HEK293 (cell line): Measurements from ENCODE around the gene FADS3.

ENCODE experiments used
- CTCF ChIA-PET: fragments of 350-600 bp; formaldehyde crosslinking; extraction: SDS; loops from one replicate; lab custom pipeline; 2021; ENCODE audit warnings: antibody characterized with exemption; lab: Yijun Ruan, JAX
- POLR2A ChIA-PET: fragments of 300-600 bp; formaldehyde crosslinking; extraction: SDS; loops from one replicate; lab custom pipeline; 2020; ENCODE audit warnings: antibody characterized with exemption, inconsistent platforms; lab: Yijun Ruan, JAX
- H3K27ac ChIP-seq: fragments of 200-500 bp; sonication (Bioruptor generic); 2 replicates; pipeline ENCODE4 v1.5.1; 2014; ENCODE audit warnings: low read depth, low read length, control low read depth, inconsistent platforms; ENCODE audit errors: extremely low read depth
- H3K36me3 ChIP-seq, 2 experiments: fragments of 200-500 bp in 1 of 2; sonication (Bioruptor generic) in 1 of 2; 1 replicate in 1 of 2; 2 replicates in 1 of 2; pipeline ENCODE4 v1.5.1; 2014 to 2017; ENCODE audit warnings: inconsistent platforms in 2 of 2, low read length in 2 of 2; ENCODE audit not compliant: control insufficient read depth in 2 of 2, insufficient read depth in 1 of 2
- H3K4me1 ChIP-seq: fragments of 200-500 bp; sonication (Bioruptor generic); 2 replicates; pipeline ENCODE4 v1.5.1; 2014; ENCODE audit warnings: mild to moderate bottlenecking, low read length, inconsistent platforms; ENCODE audit not compliant: control insufficient read depth, insufficient read depth
- H3K4me3 ChIP-seq: 2 replicates; pipeline ENCODE4 v1.5.1; 2011; ENCODE audit warnings: low read depth, mild to moderate bottlenecking, control low read depth, low read length, moderate library complexity
- H3K9me3 ChIP-seq: fragments of 200-500 bp; sonication (Bioruptor generic); 2 replicates; pipeline ENCODE4 v1.5.1; 2014; ENCODE audit warnings: low read depth, low read length, inconsistent platforms; ENCODE audit not compliant: control insufficient read depth, insufficient read depth
- FEZF1 ChIP-seq: fragments of 450-650 bp; formaldehyde crosslinking; IDR thresholded peaks from 2 replicates; pipeline ENCODE4 v1.5.1; 2016; ENCODE audit warnings: missing biosample characterization, missing genetic modification characterization
- GLIS1 ChIP-seq: fragments of 450-650 bp; formaldehyde crosslinking; IDR thresholded peaks from 2 replicates; pipeline ENCODE4 v1.5.1; 2016; ENCODE audit warnings: missing biosample characterization, missing genetic modification characterization
- MZF1 ChIP-seq: fragments of 450-650 bp; formaldehyde crosslinking; IDR thresholded peaks from 2 replicates; pipeline ENCODE4 v1.5.1; 2017; ENCODE audit warnings: missing biosample characterization, missing genetic modification characterization, borderline replicate concordance
- SCRT1 ChIP-seq: fragments of 450-650 bp; formaldehyde crosslinking; IDR thresholded peaks from 2 replicates; pipeline ENCODE4 v1.5.1; 2016; ENCODE audit warnings: missing biosample characterization, missing genetic modification characterization, borderline replicate concordance
- SP3 ChIP-seq: fragments of 450-650 bp; formaldehyde crosslinking; IDR thresholded peaks from 2 replicates; pipeline ENCODE4 v1.5.1; 2016; ENCODE audit warnings: missing biosample characterization, missing genetic modification characterization
- SP7 ChIP-seq: fragments of 450-650 bp; formaldehyde crosslinking; IDR thresholded peaks from 2 replicates; pipeline ENCODE4 v1.5.1; 2016; ENCODE audit warnings: missing biosample characterization, missing genetic modification characterization
- TCF7L2 ChIP-seq: IDR thresholded peaks from 2 replicates; pipeline ENCODE4 v1.6.1; 2011; ENCODE audit warnings: low read depth, mild to moderate bottlenecking, inconsistent platforms, low read length, moderate library complexity, borderline replicate concordance
- ZFP3 ChIP-seq: fragments of 450-650 bp; formaldehyde crosslinking; IDR thresholded peaks from 2 replicates; pipeline ENCODE4 v1.5.1; 2016; ENCODE audit warnings: low read depth, missing biosample characterization, missing genetic modification characterization
- ZNF311 ChIP-seq: fragments of 450-650 bp; formaldehyde crosslinking; IDR thresholded peaks from 2 replicates; pipeline ENCODE4 v1.5.1; 2017; ENCODE audit warnings: missing biosample characterization, missing genetic modification characterization, borderline replicate concordance
- ZNF404 ChIP-seq: fragments of 450-650 bp; formaldehyde crosslinking; IDR thresholded peaks from 2 replicates; pipeline ENCODE4 v1.5.1; 2017; ENCODE audit warnings: missing biosample characterization, missing genetic modification characterization
- ZNF473 ChIP-seq: fragments of 450-650 bp; formaldehyde crosslinking; IDR thresholded peaks from 2 replicates; pipeline ENCODE4 v1.5.1; 2017; ENCODE audit warnings: missing biosample characterization, missing genetic modification characterization
- ZNF501 ChIP-seq: fragments of 450-650 bp; formaldehyde crosslinking; IDR thresholded peaks from 2 replicates; pipeline ENCODE4 v1.5.1; 2016; ENCODE audit warnings: missing biosample characterization, missing genetic modification characterization
- ZNF530 ChIP-seq: fragments of 450-650 bp; formaldehyde crosslinking; IDR thresholded peaks from 2 replicates; pipeline ENCODE4 v1.5.1; 2016; ENCODE audit warnings: low read depth, missing biosample characterization, missing genetic modification characterization
- ZNF548 ChIP-seq: fragments of 450-650 bp; formaldehyde crosslinking; IDR thresholded peaks from 2 replicates; pipeline ENCODE4 v1.5.1; 2016; ENCODE audit warnings: missing biosample characterization, missing genetic modification characterization
- TF ChIP-seq, protein P1 (sequence below): fragments of 450-650 bp; formaldehyde crosslinking; optimal IDR thresholded peaks from 2 replicates; pipeline ENCODE3; 2016; ENCODE audit warnings: missing biosample characterization, mild to moderate bottlenecking, missing genetic modification characterization
- TF ChIP-seq, protein P2 (sequence below): fragments of 450-650 bp; formaldehyde crosslinking; IDR thresholded peaks from 2 replicates; pipeline ENCODE4 v1.5.1; 2016; ENCODE audit warnings: missing biosample characterization, missing genetic modification characterization, borderline replicate concordance
- TF ChIP-seq, protein P3 (sequence below): fragments of 450-650 bp; formaldehyde crosslinking; IDR thresholded peaks from 2 replicates; pipeline ENCODE4 v1.5.1; 2016; ENCODE audit warnings: missing biosample characterization, missing genetic modification characterization
- TF ChIP-seq, protein P4 (sequence below): fragments of 450-650 bp; formaldehyde crosslinking; IDR thresholded peaks from 2 replicates; pipeline ENCODE4 v1.5.1; 2016; ENCODE audit warnings: missing biosample characterization, missing genetic modification characterization
- TF ChIP-seq, protein P5 (sequence below): fragments of 450-650 bp; formaldehyde crosslinking; IDR thresholded peaks from 2 replicates; pipeline ENCODE4 v1.5.1; 2016; ENCODE audit warnings: missing biosample characterization, missing genetic modification characterization
- TF ChIP-seq, protein P6 (sequence below): fragments of 450-650 bp; formaldehyde crosslinking; IDR thresholded peaks from 2 replicates; pipeline ENCODE4 v1.5.1; 2016; ENCODE audit warnings: missing biosample characterization, missing genetic modification characterization

FADS3 gene

DNA sequence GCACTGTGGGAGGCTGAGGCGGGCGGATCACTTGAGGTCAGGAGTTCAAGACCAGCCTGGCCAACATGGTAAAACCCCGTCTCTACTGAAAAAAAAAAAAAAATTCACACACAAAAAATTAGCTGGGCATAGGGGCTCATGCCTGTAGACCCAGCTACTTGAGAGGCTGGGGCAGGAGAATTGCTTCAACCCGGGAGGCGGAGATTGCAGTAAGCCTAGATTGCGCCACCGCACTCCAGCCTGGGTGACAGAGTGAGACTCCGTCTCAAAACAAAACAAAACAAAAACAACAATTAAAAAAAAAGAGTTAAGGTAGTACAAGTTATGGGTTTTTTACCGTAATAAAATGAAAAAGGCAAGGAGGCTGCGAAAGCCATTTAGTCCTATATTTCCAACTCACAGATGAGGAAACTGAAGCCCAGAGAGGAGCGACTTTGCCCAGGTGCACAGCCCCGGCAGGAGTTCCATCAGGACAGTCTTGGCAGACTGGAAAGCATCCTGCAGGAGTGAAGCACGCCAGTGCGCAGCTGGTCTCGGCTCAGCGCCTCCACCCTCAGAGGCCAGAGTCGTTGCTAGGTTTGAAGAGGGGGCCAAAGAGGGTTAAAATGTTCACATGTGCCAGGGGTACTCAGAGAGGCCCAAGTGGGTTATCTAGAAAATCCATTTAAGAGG, 3.8 kb upstream of the FADS3 start:
- no peak overlapping the region for H3K4me3 ChIP-seq
- TF ChIP-seq ZNF501 (tag by site-specific recombination) (no peak), ZNF311 (tag by site-specific recombination) (no peak), ZFP3 (tag by site-specific recombination) (no peak), SCRT1 (tag by site-specific recombination) (no peak), FEZF1 (tag by site-specific recombination) (no peak), TCF7L2 (no peak), MZF1 (no peak), SP7 (tag by site-specific recombination) (no peak), ZNF404 (tag by site-specific recombination) (no peak)
- TF ChIP-seq, protein P1, sequence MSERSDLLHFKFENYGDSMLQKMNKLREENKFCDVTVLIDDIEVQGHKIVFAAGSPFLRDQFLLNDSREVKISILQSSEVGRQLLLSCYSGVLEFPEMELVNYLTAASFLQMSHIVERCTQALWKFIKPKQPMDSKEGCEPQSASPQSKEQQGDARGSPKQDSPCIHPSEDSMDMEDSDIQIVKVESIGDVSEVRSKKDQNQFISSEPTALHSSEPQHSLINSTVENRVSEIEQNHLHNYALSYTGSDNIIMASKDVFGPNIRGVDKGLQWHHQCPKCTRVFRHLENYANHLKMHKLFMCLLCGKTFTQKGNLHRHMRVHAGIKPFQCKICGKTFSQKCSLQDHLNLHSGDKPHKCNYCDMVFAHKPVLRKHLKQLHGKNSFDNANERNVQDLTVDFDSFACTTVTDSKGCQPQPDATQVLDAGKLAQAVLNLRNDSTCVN (tag by site-specific recombination) = no peak
- TF ChIP-seq, protein P2, sequence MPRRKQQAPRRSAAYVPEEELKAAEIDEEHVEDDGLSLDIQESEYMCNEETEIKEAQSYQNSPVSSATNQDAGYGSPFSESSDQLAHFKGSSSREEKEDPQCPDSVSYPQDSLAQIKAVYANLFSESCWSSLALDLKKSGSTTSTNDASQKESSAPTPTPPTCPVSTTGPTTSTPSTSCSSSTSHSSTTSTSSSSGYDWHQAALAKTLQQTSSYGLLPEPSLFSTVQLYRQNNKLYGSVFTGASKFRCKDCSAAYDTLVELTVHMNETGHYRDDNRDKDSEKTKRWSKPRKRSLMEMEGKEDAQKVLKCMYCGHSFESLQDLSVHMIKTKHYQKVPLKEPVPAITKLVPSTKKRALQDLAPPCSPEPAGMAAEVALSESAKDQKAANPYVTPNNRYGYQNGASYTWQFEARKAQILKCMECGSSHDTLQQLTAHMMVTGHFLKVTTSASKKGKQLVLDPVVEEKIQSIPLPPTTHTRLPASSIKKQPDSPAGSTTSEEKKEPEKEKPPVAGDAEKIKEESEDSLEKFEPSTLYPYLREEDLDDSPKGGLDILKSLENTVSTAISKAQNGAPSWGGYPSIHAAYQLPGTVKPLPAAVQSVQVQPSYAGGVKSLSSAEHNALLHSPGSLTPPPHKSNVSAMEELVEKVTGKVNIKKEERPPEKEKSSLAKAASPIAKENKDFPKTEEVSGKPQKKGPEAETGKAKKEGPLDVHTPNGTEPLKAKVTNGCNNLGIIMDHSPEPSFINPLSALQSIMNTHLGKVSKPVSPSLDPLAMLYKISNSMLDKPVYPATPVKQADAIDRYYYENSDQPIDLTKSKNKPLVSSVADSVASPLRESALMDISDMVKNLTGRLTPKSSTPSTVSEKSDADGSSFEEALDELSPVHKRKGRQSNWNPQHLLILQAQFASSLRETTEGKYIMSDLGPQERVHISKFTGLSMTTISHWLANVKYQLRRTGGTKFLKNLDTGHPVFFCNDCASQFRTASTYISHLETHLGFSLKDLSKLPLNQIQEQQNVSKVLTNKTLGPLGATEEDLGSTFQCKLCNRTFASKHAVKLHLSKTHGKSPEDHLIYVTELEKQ (tag by site-specific recombination) = no peak
- TF ChIP-seq, protein P3, sequence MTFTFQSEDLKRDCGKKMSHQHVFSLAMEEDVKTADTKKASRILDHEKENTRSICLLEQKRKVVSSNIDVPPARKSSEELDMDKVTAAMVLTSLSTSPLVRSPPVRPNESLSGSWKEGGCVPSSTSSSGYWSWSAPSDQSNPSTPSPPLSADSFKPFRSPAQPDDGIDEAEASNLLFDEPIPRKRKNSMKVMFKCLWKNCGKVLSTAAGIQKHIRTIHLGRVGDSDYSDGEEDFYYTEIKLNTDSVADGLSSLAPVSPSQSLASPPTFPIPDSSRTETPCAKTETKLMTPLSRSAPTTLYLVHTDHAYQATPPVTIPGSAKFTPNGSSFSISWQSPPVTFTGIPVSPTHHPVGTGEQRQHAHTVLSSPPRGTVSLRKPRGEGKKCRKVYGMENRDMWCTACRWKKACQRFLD = no peak
- ChIA-PET CTCF (interaction anchor here (4.9 to 16.2 kb wide), 6 partner anchors 14 to 213 kb away, joined by 24 to 329 read pairs (median 105); partner anchors contain the start of gene BEST1), POLR2A (no interaction called here)
- no peaks in the 10 kb centered on the region for H3K36me3 ChIP-seq
- H3K27ac ChIP-seq = no peak overlapping the region
- H3K4me1 ChIP-seq = peaks cover 3% of the 10 kb centered on the region
- no peaks in the 10 kb centered on the region for H3K9me3 ChIP-seq

DNA sequence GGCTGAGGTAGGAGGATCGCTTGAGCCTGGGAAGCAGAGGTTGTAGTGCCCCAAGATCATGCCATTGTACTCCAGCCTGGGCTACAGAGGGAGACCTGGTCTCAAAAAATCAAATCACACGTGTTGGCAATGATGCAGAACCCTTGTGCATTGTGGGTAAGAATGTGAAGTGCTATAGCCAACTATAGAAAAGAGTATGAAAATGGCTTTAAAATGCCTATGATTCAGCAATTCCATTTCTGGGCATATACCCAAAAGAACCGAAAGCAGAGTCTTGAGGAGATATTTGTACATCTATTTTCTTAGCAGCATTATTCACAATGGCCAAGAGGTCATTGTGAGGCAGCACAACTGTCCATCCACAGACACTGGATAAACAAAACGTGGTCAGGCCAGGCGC, 2.6 kb upstream of the FADS3 start:
- H3K9me3 ChIP-seq = no peaks in the 10 kb centered on the region
- H3K36me3 ChIP-seq = no peaks in the 10 kb centered on the region
- H3K4me1 ChIP-seq = peaks cover 3% of the 10 kb centered on the region
- H3K27ac ChIP-seq = no peak overlapping the region
- ChIA-PET POLR2A (no interaction called here), CTCF (interaction anchor here (4.0 to 16.2 kb wide), 2 partner anchors 53 to 188 kb away, joined by 18 to 329 read pairs; partner anchors contain the start of gene BEST1)
- no peak overlapping the region for H3K4me3 ChIP-seq
- TF ChIP-seq ZNF530 (tag by site-specific recombination) = no peak
- no peak for TF ChIP-seq GLIS1 (tag by site-specific recombination)
- TF ChIP-seq ZNF473 (tag by site-specific recombination) = no peak
- TF ChIP-seq, protein P4, sequence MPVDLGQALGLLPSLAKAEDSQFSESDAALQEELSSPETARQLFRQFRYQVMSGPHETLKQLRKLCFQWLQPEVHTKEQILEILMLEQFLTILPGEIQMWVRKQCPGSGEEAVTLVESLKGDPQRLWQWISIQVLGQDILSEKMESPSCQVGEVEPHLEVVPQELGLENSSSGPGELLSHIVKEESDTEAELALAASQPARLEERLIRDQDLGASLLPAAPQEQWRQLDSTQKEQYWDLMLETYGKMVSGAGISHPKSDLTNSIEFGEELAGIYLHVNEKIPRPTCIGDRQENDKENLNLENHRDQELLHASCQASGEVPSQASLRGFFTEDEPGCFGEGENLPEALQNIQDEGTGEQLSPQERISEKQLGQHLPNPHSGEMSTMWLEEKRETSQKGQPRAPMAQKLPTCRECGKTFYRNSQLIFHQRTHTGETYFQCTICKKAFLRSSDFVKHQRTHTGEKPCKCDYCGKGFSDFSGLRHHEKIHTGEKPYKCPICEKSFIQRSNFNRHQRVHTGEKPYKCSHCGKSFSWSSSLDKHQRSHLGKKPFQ = no peak
- TF ChIP-seq, protein P5, sequence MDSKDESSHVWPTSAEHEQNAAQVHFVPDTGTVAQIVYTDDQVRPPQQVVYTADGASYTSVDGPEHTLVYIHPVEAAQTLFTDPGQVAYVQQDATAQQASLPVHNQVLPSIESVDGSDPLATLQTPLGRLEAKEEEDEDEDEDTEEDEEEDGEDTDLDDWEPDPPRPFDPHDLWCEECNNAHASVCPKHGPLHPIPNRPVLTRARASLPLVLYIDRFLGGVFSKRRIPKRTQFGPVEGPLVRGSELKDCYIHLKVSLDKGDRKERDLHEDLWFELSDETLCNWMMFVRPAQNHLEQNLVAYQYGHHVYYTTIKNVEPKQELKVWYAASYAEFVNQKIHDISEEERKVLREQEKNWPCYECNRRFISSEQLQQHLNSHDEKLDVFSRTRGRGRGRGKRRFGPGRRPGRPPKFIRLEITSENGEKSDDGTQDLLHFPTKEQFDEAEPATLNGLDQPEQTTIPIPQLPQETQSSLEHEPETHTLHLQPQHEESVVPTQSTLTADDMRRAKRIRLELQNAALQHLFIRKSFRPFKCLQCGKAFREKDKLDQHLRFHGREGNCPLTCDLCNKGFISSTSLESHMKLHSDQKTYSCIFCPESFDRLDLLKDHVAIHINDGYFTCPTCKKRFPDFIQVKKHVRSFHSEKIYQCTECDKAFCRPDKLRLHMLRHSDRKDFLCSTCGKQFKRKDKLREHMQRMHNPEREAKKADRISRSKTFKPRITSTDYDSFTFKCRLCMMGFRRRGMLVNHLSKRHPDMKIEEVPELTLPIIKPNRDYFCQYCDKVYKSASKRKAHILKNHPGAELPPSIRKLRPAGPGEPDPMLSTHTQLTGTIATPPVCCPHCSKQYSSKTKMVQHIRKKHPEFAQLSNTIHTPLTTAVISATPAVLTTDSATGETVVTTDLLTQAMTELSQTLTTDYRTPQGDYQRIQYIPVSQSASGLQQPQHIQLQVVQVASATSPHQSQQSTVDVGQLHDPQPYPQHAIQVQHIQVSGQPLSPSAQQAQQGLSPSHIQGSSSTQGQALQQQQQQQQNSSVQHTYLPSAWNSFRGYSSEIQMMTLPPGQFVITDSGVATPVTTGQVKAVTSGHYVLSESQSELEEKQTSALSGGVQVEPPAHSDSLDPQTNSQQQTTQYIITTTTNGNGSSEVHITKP (tag by site-specific recombination) = no peak
- TF ChIP-seq, protein P3 = no peak
- TF ChIP-seq ZNF311 (tag by site-specific recombination) = no peak
- no peak for TF ChIP-seq SP3 (tag by site-specific recombination)
- no peak for TF ChIP-seq ZNF548 (tag by site-specific recombination)
- TF ChIP-seq, protein P6, sequence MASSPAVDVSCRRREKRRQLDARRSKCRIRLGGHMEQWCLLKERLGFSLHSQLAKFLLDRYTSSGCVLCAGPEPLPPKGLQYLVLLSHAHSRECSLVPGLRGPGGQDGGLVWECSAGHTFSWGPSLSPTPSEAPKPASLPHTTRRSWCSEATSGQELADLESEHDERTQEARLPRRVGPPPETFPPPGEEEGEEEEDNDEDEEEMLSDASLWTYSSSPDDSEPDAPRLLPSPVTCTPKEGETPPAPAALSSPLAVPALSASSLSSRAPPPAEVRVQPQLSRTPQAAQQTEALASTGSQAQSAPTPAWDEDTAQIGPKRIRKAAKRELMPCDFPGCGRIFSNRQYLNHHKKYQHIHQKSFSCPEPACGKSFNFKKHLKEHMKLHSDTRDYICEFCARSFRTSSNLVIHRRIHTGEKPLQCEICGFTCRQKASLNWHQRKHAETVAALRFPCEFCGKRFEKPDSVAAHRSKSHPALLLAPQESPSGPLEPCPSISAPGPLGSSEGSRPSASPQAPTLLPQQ (tag by site-specific recombination) = no peak
